Glutamatergic neuron (in vitro differentiated cells): ENCODE measurements around the gene GGNBP2. TPM values are rescaled to one million over a fixed set of nuclear protein-coding genes. Genes with fewer than 3 reads are reported as not detected.

ENCODE experiments used
- DNase-seq: peaks from one replicate; pipeline ENCODE4 v3.0.0; 2022
- H3K27ac Mint-ChIP-seq: one replicate; pipeline ENCODE4 v1.8.0; 2020; ENCODE audit warnings: mild to moderate bottlenecking, mixed read lengths, inconsistent platforms; ENCODE audit not compliant: unreplicated experiment
- H3K27me3 Mint-ChIP-seq: one replicate; pipeline ENCODE4 v1.8.0; 2020; ENCODE audit warnings: mild to moderate bottlenecking, moderate library complexity, mixed read lengths, inconsistent platforms; ENCODE audit not compliant: unreplicated experiment
- H3K36me3 Mint-ChIP-seq: one replicate; pipeline ENCODE4 v1.8.0; 2020; ENCODE audit warnings: mild to moderate bottlenecking, mixed read lengths, inconsistent platforms; ENCODE audit not compliant: unreplicated experiment
- H3K4me1 Mint-ChIP-seq: one replicate; pipeline ENCODE4 v1.8.0; 2020; ENCODE audit warnings: mild to moderate bottlenecking, low read depth, mixed read lengths, inconsistent platforms; ENCODE audit not compliant: unreplicated experiment
- H3K4me3 Mint-ChIP-seq: one replicate; pipeline ENCODE4 v1.8.0; 2020; ENCODE audit warnings: mild to moderate bottlenecking, mixed read lengths, inconsistent platforms; ENCODE audit not compliant: unreplicated experiment
- H3K9me3 Mint-ChIP-seq: one replicate; pipeline ENCODE4 v1.8.0; 2020; ENCODE audit warnings: mild to moderate bottlenecking, moderate library complexity, mixed read lengths, inconsistent platforms; ENCODE audit not compliant: unreplicated experiment
- CTCF ChIP-seq: fragments of 200-600 bp; sonication (generic); IDR thresholded peaks from one replicate; pipeline ENCODE4 v1.5.0; 2021; ENCODE audit not compliant: partially characterized antibody, unreplicated experiment
- long read RNA-seq: library from polyadenylated mRNA; unstranded; transcript quantifications from one replicate; pipeline ENCODE4 v2.0.0, GENCODE V29; 2020; ENCODE audit not compliant: unreplicated experiment
- total RNA-seq: library from RNA; stranded (reverse); fragmentation: NEBNext Ultra II Directional; extraction: Animal tissue kit (Norgen Biotek cat#: 25700); gene quantifications from one replicate; pipeline ENCODE4 v1.2.1, GENCODE V29; 2021; ENCODE audit not compliant: unreplicated experiment

The GGNBP2 gene
- 105 TPM for total RNA-seq
- long read RNA-seq, transcript GGNBP2-210 (2 exons, 2,315 nt): major isoform, 8 of 74 reads
- long read RNA-seq, partial matches to known transcripts: 41 of 74 reads
- long read RNA-seq, other reads (novel, unspliced or antisense): 25 of 74 reads

- Mint-ChIP-seq H3K36me3 (no peaks in the 10 kb centered on the region), H3K4me1 (peaks cover 6% of the 10 kb centered on the region), H3K4me3 (peak within 1 kb of the TSS; percentile 98), H3K27me3 (peaks cover 15% of the 10 kb centered on the region), H3K27ac (peak within 1 kb of the TSS; percentile 97), H3K9me3 (peaks cover 13% of the 10 kb centered on the region)
- TF ChIP-seq CTCF: no peak
- DNase-seq: peak; percentile 94
Observed at GRCh38 chr17:36544307-36545076, at the start of gene GGNBP2. Gene GGNBP2 (plus strand): TSS chr17:36544919. CDS start chr17:36545725, 806 bp downstream.

- Mint-ChIP-seq H3K4me3 (no peak overlapping the region), H3K36me3 (peaks cover 5% of the 10 kb centered on the region), H3K27ac (no peak overlapping the region), H3K27me3 (no peaks in the 10 kb centered on the region), H3K9me3 (peaks cover 4% of the 10 kb centered on the region), H3K4me1 (peaks cover 26% of the 10 kb centered on the region)
- no peak for TF ChIP-seq CTCF
- no peak for DNase-seq
Observed at GRCh38 chr17:36495076-36495578, 49.6 kb upstream of the GGNBP2 start.

GRCh38 chr17:36496018-36496789, 48.5 kb upstream of the GGNBP2 start:
- peak overlapping the region; percentile 66 for H3K27ac Mint-ChIP-seq
- H3K9me3 Mint-ChIP-seq: peaks cover 7% of the 10 kb centered on the region
- H3K36me3 Mint-ChIP-seq: peaks cover 5% of the 10 kb centered on the region
- TF ChIP-seq CTCF: no peak
- H3K27me3 Mint-ChIP-seq: no peaks in the 10 kb centered on the region
- peaks cover 26% of the 10 kb centered on the region for H3K4me1 Mint-ChIP-seq
- H3K4me3 Mint-ChIP-seq: no peak overlapping the region
- DNase-seq: no peak

- H3K36me3 Mint-ChIP-seq: peaks cover 11% of the 10 kb centered on the region
- peak; percentile 50 for DNase-seq
- no peak for TF ChIP-seq CTCF
- H3K4me1 Mint-ChIP-seq: peaks cover 26% of the 10 kb centered on the region
- H3K9me3 Mint-ChIP-seq: peaks cover 5% of the 10 kb centered on the region
- peak overlapping the region; percentile 43 for H3K27ac Mint-ChIP-seq
- peak overlapping the region; percentile 46 for H3K4me3 Mint-ChIP-seq
- no peaks in the 10 kb centered on the region for H3K27me3 Mint-ChIP-seq
Observed at GRCh38 chr17:36498155-36498554, 46.6 kb upstream of the GGNBP2 start.
